Tibial nerve (tissue), 4 donors: Measurements from ENCODE around the gene PAX8.

Experiments used
- EP300 ChIP-seq, 2 donors: sonication (generic); formaldehyde crosslinking; IDR thresholded peaks; one replicate each; pipeline ENCODE4 v1.6.1; 2017; ENCODE audit warnings: antibody characterized with exemption in 2 of 2, mild to moderate bottlenecking in 1 of 2
- POLR2A ChIP-seq, 2 donors: fragments of 450-650 bp; IDR thresholded peaks; one replicate each; pipeline ENCODE4 v1.6.1; 2017; ENCODE audit warnings: antibody characterized with exemption in 2 of 2, mild to moderate bottlenecking in 2 of 2, moderate library complexity in 2 of 2
- TF ChIP-seq, protein P1 (sequence below), 5 experiments: fragments of 200-600 bp in 3 of 5; fragments of 450-650 bp in 2 of 5; sonication (generic) in 3 of 5; IDR thresholded peaks; one replicate each; pipeline ENCODE4 v1.5.1; 2016 to 2019; ENCODE audit warnings: antibody characterized with exemption in 5 of 5, mild to moderate bottlenecking in 3 of 5, moderate library complexity in 2 of 5

DNA sequence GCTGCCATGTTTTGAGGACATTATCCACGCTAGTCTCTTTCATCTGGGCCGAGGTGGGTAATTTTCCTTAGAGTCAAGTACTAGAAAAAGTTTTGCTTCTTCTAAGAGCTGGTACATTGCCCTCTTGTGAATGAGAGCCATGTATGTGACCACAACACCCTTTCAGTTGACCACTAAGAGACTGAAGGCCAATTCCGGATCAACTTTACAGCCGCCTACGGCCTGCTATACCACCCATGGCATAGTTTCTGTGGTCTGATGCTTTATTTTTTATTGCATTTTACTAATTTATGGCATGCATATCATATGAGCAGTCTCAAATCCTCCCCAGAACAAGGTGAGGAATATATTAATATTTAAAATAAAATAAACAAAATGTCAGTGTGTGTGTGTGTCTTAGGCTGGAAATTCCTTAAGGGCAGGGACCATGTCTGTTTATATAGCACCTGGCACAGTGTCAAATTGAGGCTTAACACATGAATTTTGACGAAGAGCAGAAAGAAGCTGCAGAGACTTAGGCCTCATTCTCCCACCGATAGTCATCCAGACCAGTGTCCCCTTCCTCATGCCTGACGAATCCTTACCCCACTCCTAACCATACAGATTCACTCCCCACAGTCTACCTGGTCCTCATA, 69.6 kb downstream of the PAX8 start:
- TF ChIP-seq, protein P1, sequence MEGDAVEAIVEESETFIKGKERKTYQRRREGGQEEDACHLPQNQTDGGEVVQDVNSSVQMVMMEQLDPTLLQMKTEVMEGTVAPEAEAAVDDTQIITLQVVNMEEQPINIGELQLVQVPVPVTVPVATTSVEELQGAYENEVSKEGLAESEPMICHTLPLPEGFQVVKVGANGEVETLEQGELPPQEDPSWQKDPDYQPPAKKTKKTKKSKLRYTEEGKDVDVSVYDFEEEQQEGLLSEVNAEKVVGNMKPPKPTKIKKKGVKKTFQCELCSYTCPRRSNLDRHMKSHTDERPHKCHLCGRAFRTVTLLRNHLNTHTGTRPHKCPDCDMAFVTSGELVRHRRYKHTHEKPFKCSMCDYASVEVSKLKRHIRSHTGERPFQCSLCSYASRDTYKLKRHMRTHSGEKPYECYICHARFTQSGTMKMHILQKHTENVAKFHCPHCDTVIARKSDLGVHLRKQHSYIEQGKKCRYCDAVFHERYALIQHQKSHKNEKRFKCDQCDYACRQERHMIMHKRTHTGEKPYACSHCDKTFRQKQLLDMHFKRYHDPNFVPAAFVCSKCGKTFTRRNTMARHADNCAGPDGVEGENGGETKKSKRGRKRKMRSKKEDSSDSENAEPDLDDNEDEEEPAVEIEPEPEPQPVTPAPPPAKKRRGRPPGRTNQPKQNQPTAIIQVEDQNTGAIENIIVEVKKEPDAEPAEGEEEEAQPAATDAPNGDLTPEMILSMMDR (IDR thresholded peaks at IDR 0.05): no peak
- no peak for TF ChIP-seq POLR2A (IDR thresholded peaks at IDR 0.05)
- TF ChIP-seq EP300 (IDR thresholded peaks at IDR 0.05): no peak
